GM15510 (cell line): Measurements from ENCODE around the gene TBC1D10B.

Source experiments
- POLR2A ChIP-seq: IDR thresholded peaks from 3 replicates; pipeline ENCODE4 v1.6.1; 2011; ENCODE audit warnings: borderline replicate concordance; ENCODE audit not compliant: insufficient read length; ENCODE audit errors: extremely low read depth

The TBC1D10B gene

DNA sequence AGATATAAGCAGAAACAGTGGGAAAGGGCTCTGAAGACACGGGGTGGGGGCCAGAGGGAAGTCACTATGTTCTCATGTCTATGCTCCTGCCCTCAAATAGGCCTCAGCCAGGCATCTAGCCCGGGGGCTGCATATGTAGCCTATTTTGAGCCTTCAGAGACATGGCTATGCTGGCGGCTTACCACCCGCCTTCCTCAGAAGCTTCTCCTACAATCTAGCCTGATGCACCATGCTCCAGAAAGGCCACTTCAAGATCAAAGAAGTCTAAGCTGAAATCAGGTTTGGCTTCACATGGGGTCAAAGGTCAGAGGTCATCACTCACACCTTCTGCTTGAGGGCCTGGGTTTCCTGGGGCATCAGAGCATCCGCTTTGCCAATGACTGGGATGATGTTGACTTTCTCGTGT lies 10.5 kb upstream of the TBC1D10B start:
- no peak for TF ChIP-seq POLR2A

DNA sequence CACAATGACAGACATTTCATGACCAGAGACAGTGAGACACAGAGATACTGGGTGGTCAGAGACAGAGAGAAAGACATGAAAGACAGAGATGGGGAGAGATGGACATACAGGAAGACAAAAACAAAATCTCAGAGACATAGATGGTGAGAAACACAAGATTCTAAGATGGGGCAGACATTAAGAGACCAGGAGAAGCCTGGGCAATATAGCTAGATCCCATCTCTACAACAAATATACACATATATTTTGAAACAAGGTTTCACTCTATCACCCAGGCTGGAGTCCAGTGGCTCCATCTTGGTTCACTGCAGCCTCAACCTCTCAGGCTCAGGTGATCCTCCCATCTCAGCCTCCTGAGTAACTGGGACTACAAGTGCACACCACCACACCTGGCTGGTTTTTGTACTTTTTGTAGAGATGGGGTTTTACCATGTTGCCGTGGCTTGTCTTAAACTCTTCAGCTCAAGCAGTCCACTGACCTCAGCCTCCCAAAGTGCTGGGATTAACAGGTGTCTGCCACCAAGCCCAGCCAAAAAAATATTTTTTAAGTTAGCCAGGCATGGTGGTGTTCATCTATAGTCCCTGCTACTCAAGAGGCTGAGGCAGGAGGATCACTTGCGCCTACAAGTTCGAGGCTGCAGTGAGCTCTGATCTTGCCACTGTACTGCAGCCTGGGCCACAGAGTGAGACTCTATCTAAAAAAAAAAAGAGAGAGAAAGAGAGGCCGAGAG lies 9.9 kb upstream of the TBC1D10B start:
- no peak for TF ChIP-seq POLR2A

DNA sequence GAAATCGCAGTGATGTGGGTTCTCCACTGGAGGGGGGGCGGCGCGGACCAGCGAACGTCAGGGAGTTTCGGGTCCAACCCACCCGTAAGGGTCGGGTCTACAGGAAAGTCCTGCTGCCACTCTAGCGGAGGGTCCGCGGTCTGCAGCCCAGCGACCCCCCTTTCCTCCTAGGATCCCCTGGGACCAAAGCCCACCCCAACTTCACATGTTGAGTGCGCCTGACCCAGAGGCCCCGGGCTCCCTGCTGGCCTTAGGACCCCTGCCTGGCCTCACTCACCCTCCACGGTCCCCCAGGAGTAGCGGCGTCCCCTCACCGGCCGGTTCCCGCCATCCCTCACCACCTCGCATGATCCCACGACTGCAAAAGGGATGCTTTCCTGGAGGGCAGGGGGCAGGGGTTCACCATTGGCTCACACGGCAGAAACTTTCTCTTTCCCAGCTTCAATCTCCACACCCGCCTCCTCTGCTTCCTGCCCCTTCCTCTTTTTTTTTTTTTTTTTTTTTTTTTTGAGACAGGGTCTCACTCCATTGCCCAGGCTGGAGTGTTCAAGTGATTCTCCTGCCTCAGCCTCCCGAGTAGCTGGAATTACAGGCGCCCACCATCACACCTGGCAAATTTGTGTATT lies 9.0 kb upstream of the TBC1D10B start:
- no peak for TF ChIP-seq POLR2A

DNA sequence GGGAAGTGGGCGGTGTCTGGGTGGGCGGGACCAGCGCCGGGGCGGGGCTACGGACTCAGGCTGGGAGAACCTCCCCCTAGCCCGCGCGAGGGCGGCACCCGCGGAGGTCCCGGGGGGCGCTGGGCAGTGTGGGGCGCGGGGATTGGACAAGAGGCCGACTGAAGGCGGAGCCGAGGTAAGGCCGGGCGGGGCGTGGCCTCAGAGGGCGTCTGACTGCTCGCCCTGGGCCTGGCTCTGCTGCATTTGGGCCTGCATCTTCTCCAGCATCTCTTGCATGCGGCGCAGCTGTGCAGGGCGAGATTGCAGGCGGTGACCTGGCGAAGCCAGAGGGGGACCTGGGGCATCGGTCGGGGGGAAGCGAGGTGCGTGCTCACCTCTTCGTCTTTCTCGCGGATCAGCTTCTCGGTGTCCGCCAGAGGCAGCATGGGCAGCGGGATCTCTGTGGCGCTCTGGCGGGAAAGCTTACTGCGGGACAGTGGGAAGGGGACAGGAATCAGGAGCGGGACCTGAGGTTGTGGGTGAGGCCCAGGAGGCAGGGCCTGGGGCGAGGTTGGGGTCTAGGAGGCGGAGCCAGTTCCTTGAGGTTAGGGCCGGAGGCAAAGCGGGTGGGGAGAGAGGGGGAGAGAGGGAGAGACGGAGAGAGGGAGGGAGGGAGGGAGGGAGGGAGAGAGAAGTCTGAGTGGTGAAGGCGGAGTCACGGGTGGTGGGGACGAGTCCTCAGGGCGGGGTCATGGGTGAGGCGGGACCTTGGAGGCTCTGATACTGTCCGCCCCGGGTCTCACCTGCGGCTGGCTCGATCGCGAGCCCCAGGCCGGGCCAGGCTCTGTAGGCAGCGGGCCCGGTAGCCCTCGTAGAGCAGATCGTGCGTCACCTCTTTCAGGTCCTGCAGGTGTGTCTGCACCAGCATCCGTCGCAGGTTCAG lies 8.2 kb upstream of the TBC1D10B start:
- TF ChIP-seq POLR2A, result peak; percentile 72

DNA sequence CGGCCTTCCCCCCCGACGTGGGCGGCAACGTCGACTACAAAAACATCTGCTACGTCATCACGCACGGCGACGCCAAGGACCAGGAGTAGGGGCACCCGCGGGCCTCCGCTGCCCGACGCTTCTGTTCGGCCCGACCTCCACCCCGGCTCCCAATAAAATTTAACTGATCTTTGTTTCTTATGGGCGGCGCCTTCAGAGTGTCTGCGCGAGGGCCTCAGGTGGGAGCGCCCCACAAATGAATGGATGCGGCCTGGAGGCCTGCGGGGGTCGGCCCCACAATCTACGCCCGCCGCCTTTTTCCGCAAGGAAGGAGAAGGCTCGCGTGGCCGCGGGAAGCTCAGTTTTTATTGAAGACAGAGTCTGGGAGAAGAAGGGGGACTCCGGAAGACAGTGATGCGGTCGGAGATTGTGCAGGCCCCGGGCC lies 7.5 kb upstream of the TBC1D10B start:
- peak; percentile 39 for TF ChIP-seq POLR2A

DNA sequence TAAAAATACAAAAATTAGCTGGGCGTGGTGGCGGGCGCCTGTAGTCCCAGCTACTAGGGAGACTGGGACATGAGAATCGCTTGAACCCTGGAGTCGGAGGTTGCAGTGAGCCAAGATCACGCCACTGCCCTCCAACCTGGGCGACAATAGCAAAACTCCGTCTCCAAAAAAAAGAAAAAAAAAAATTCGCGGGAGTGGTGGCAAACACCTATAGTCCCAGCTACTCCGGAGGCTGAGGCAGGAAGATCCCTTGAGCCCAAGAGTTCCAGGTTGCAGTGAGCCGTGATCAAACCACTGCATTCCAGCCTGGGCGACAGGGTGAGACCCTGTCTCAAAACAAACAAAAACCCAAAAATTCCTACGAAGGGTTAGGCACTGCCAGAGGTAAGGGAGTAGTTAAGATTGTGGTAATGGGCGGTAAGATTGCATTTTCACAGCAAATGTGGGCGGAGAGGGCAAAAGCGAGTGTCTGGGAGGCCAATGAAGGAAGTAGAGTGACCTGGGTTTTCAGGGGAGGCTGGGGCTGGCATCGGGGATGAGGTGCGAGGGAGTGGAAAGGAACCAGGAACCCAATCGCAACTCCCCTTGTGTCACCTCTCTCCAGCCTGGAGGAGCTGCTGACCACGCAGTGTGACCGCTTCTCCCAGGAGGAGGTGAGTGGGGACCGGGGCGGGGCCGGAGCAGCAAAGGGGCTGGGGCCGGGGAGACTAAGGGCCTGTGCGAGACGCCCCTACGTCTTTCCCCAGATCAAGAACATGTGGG lies 6.9 kb upstream of the TBC1D10B start:
- TF ChIP-seq POLR2A, result no peak

DNA sequence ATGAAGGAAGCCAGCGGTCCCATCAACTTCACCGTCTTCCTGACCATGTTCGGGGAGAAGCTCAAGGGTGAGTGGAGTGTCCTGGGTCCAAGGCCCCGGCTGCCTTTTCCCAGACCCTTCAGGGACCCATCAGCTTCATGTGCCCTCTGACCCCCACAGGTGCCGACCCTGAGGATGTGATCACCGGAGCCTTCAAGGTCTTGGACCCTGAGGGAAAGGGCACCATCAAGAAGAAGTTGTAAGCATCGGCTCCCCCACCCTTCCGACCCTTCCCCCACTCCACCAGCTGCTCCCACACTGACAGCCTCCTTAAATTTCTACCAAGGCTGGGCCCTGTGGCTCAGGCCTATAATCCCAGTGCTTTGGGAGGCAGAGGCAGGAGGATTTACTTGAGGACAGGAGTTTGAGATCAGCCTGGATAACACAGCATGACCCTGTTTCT lies 6.2 kb upstream of the TBC1D10B start:
- TF ChIP-seq POLR2A, result no peak

DNA sequence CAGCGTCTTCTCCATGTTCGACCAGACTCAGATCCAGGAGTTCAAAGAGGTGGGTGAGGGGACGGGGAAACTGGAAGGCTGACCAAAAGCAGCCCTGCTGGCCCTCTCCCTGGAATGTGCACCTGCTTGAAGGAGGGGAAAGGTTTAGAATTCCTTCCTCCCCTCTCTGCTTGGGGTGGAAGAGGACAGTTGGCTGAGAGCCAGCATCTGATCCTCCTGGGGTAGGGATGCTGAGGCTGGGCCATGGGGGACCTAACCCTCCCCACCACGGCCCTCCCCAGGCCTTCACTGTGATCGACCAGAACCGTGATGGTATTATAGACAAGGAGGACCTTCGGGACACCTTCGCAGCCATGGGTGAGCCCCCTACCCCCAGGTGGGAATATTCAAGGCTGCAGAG lies 5.6 kb upstream of the TBC1D10B start:
- TF ChIP-seq POLR2A, result no peak

DNA sequence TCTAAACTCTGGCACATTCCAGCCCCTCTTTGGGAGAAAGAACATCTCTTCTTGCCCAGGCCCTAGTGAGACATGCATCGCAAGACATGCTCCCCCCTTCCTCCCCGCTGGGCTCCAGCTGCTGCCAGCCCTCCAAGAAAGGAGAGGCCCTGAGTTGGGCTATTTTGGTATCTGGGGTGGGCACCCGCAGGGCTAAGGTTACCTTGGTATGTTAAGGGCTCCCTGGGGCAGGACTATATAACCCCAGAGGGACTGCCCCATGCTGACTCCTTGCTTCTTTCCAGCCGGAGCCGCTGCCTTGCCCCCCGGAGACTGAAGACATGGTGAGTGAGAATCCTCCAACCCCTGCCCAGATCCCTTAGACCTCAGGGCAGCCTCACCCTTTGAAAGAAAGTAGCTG lies 4.2 kb upstream of the TBC1D10B start, which contains the start of gene MYL11:
Gene MYL11 (plus strand): TSS at position 265 of the 400 bp plus-strand sequence. CDS start 56 bp downstream, at position 321.
- TF ChIP-seq POLR2A, result no peak

DNA sequence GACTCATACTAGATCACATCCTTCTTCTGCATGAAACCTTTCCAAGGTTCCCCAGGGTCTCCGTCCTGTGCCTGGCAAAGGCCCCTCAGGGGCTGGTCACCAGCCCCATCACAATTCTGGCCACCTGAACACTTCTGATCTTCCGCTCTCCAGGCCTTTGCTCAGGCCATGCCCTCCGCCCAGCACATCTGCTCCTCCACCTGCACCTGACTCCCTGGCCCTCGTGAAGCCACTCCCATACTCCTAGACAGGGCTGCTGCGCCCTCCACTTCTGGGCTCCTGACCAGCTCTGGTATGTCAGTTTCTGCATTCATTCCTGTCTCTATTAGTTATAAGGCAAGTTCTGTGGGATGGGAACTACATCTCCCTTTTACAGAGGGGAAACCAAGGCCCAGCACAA lies 2.4 kb upstream of the TBC1D10B start:
- TF ChIP-seq POLR2A, result no peak

DNA sequence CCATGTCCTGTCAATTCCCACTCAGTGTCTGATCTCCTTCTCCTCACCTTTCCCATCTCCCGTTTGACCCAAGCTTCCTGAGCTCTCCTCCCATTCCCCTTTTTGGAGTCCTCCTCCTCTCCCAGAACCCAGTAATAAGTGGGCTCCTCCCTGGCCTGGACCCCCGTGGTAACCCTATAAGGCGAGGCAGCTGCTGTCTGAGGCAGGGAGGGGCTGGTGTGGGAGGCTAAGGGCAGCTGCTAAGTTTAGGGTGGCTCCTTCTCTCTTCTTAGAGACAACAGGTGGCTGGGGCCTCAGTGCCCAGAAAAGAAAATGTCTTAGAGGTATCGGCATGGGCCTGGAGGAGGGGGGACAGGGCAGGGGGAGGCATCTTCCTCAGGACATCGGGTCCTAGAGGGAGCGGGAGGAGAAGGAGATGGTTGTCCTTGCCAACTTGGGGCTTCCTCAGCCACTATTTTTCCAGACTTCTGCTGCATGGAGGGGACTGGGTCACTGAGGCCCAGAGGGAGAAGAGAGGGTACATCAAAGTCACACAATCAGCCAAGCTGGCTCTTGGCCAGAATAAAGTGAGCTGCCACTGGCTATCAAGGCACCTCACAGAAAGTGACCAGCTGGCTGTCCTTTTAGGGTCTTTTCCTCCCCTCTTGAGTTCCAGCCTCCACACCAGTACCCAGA lies 1.9 kb upstream of the TBC1D10B start:
- no peak for TF ChIP-seq POLR2A

DNA sequence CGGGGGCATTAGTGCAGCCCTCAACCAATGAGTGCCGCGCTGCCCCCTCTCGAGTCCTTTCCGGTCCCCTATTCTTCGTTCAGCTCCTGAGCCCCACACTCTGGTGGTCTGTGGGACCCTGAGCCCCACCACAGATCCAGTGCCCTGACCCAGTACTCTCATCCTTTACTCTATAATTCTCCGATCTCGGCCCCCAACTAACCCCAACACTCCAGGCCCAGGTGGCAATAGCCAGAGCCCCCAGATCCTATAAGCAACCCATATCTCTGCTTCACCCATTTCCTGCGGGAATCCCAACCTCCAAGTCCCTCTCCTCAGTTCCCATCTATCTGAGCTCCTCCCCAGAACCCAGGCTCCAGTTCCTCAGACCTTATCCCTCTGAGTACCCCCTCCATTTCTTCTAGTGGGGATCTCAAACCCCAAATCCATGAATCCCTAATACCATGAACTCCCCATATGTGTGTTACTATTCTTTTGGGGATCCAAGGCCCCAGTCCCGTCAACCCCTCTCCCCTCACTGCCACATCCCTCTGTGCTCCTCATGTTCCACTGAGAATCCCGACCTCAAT lies 1.0 kb upstream of the TBC1D10B start:
- peak; percentile 69 for TF ChIP-seq POLR2A

DNA sequence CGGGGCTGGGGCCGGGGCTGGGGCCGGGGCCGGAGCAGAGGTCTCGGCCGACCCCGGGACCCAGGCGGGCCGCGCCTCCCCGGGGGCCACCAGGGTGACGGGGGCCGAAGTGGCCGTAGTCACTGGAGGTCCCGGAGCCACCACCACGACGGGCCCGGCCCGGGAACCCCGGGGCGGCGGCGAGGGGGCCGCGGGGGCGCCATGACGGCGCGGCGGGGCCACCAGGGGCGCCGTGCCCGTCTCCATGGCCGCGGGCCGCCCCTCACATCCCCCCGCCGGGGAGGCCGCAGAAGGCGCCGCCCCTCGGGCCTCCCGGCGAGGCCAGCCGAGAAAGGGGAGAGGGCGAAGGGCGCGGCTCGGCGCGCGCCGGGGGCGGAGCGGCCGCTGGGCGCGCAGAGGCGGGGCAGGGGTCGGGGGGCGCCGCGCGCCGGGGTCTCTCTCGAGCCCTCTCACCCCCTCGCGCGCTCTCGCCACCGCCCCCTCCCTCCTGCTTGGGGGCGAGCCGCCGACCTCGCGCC lies 297 bp downstream of the TBC1D10B start:
- peak; percentile 76 for TF ChIP-seq POLR2A
